Measurements from ENCODE around the gene PRKG1.

GRCh38 chr10:51121861-51122260 lies 47.6 kb downstream of the PRKG1 start:
- TF ChIP-seq CTCF (conservative IDR thresholded peaks at IDR 0.05; ENCODE audit: low read length) (no peak), EZH2phosphoT487 (IDR thresholded peaks at IDR 0.05; ENCODE audit: borderline replicate concordance) (no peak)

Data from Loucy (cell line).